Sigmoid colon (tissue), 4 donors: Measurements from ENCODE around the gene INCENP.

Experiments used
- POLR2A ChIP-seq, 2 donors: fragments of 450-650 bp; IDR thresholded peaks; one replicate each; pipeline ENCODE4 v1.6.1; 2016; ENCODE audit warnings: antibody characterized with exemption in 2 of 2, mild to moderate bottlenecking in 2 of 2, moderate library complexity in 2 of 2
- POLR2AphosphoS5 ChIP-seq, 4 donors: sonication (generic); formaldehyde crosslinking; IDR thresholded peaks; one replicate each; pipeline ENCODE4 v1.6.1; 2017; ENCODE audit warnings: antibody characterized with exemption in 4 of 4
- TF ChIP-seq, protein P1 (sequence below), 4 experiments: fragments of 450-650 bp in 3 of 4; fragments of 200-600 bp in 1 of 4; IDR thresholded peaks; one replicate each; pipeline ENCODE4 v1.5.1; 2016 to 2019; ENCODE audit warnings: antibody characterized with exemption in 4 of 4, mild to moderate bottlenecking in 3 of 4, moderate library complexity in 2 of 4

DNA sequence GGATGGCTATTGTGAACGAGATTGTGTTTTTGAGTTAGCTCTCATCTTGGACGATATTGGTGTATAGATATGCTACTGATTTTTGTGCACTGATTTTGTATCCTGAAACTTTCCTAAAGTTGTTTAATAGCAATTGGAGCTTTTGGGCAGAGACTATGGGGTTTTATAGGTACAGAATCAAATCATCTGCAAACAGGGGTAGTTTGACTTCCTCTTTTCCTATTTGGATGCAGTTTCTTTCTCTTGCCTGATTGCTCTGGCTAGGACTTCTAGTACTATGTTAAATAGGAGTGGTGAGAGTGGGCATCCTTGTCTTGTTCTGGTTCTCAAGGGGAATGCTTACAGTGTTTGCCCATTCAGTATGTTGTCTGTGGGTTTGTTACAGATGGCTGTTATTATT lies 57.3 kb downstream of the INCENP start:
- TF ChIP-seq POLR2A (IDR thresholded peaks at IDR 0.05) (no peak), POLR2AphosphoS5 (IDR thresholded peaks at IDR 0.05) (no peak)
- TF ChIP-seq, protein P1, sequence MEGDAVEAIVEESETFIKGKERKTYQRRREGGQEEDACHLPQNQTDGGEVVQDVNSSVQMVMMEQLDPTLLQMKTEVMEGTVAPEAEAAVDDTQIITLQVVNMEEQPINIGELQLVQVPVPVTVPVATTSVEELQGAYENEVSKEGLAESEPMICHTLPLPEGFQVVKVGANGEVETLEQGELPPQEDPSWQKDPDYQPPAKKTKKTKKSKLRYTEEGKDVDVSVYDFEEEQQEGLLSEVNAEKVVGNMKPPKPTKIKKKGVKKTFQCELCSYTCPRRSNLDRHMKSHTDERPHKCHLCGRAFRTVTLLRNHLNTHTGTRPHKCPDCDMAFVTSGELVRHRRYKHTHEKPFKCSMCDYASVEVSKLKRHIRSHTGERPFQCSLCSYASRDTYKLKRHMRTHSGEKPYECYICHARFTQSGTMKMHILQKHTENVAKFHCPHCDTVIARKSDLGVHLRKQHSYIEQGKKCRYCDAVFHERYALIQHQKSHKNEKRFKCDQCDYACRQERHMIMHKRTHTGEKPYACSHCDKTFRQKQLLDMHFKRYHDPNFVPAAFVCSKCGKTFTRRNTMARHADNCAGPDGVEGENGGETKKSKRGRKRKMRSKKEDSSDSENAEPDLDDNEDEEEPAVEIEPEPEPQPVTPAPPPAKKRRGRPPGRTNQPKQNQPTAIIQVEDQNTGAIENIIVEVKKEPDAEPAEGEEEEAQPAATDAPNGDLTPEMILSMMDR (IDR thresholded peaks at IDR 0.05), result no peak
